ENCODE measurements around the gene THAP7.
"Not testable (repeated sequence)": the region's sequence is repeated elsewhere in the genome, so short reads cannot be mapped to it uniquely, and the experiment has no call there.

THAP7 gene

DNA sequence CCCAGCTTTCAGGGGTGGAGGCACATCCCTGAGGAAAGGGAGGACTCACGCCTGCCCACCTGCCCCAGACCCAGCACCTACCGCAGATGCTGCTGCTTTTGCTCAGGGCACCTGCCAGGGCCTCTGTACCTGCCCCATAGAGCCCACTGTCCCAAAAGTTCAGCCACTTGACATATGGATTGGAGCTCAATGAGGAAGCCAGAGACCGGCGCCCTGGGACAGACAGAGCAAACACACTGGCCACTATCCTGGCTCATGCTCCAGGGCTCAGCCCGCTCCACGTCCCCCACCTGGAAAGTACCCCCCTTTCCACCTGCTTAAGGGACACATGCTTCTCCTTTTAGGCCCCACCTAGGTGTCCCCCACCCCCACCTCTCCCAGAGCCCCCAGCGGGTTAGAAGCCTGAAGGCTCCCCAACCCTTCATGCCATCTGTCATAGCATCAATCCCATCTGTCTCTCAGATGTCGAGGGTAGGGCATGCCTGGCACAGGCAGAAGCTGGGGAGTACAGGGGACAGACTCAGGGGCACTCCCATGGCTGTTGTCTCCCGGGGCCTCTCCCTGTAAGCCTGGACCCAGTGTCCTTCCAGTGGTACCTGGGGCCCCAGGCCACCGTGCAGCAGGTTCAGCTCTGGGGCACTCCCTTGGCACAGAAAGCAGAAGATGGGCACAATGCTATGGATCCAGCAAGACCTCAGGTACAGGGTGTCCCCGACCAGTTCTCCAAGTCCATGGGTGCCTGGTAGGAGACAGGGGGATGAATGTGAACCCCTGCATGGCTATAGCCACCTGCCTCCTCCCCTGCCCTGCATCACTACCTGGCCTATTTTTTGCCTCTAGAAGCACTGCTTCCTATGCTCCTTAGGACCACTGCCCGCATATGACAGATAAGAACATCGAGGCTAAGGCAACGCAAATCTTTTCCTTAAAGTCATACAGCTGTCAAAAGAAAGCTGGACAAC is 10.8 kb upstream of the THAP7 start:
- DNase-seq (ENCODE audit: low spot score) = no peak

DNA sequence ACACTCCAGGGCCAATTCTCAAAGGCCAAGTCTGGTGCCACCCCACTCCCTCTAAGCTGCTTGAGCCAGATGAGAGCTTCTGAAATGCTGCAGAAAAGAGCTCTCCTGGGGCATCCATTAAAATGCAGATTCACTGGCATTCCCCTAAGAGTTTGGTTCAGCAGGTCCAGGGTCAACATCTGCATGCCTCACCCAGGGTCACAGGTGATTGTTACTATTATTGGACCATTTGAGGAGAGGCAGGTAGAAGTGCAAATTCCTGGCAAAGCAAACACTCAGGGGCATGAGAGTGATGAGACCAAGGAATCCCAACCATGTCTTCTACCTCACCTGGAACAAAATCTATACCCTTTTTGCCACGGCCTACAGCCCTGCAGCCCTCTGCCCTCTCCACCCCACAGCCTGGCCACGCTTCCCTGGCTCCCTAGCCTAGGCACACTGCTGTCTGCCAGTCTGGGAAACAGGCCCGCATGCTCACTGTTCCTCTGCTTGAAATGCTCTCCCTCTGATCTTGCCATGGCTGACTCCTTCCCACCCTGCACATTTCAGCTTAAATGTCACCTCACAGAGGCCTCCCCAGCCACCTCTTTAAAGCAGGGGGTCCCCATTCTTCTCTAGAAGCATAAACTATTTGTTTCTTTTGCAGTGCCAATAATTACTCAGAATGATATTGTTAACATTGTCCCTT is 8.7 kb upstream of the THAP7 start:
- DNase-seq (ENCODE audit: low spot score) = no peak

GRCh38 chr22:21009638-21010425 is 7.9 kb upstream of the THAP7 start:
- no peak for DNase-seq (ENCODE audit: low spot score)

DNA sequence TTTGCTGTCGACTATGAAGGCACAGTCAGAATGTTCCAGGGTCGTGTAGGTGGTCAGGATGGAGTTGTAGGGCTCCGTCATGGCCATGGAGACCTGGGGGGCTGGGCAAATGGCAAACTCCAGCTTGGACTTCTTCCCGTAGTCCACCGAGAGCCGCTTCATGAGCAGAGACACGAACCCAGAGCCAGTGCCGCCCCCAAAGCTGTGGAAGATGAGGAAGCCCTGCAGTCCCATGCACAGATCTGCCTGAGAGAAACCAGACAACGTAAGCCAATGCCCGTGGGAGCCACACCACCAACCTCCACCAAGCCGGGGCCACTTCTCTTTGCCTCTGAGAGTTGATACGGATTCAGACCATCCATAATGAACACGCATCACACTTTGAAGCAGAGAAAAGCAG is 7.3 kb upstream of the THAP7 start:
- DNase-seq (ENCODE audit: low spot score) = not testable (repeated sequence)

DNA sequence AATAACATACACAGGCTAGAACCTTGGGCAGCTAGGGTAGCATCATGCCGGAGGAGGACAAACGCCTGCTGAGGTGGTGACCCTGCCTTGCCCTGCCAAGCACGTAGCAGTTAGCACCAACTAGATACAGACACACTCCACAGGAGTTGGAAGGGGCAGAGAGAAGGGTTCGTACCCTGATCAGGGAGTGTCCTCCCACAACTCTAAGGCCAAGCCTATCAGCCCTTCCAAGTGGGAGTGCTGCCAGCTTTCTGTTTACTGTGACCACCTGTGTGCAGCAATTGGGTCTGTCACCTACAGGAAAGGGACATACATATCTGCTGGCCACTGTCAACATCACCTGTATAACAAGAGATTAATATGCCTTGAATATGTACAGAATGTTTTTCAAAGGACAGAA is 1.9 kb upstream of the THAP7 start:
- no peak for DNase-seq (ENCODE audit: low spot score)

DNA sequence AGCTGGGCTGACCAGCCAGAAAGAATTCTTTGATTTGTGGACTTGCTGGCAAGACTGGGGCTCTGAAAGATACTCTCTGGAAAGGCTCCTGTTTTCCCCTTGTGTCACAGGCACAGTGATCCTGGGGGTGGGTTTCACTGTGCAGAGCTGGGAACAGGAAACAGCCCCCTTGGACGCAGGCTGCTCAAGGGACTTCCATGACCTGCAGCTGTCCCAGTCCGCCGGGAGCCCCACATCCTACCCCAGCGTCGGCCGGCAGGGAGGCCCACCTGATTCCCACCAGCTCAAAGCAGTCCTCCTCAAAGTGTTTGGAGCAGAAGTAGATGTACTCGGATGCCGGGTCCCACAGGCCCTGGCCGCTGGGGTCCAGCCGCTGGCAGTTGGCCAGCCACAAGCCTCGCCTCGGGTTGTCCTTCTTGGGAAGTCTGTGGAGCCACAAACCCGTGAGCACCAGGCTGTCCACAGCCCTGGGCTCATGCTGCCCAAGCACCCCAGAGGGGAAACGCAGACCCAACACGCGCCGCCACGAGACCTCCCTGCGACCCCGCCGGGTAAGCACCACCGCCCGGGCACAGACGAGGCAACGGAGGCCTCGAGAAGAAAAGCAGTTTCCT is 824 bp downstream of the THAP7 start:
- DNase-seq (ENCODE audit: low spot score) = no peak

- DNase-seq (ENCODE audit: low spot score) = no peak
Observed at GRCh38 chr22:21000207-21000986, 1.5 kb downstream of the THAP7 start.

DNA sequence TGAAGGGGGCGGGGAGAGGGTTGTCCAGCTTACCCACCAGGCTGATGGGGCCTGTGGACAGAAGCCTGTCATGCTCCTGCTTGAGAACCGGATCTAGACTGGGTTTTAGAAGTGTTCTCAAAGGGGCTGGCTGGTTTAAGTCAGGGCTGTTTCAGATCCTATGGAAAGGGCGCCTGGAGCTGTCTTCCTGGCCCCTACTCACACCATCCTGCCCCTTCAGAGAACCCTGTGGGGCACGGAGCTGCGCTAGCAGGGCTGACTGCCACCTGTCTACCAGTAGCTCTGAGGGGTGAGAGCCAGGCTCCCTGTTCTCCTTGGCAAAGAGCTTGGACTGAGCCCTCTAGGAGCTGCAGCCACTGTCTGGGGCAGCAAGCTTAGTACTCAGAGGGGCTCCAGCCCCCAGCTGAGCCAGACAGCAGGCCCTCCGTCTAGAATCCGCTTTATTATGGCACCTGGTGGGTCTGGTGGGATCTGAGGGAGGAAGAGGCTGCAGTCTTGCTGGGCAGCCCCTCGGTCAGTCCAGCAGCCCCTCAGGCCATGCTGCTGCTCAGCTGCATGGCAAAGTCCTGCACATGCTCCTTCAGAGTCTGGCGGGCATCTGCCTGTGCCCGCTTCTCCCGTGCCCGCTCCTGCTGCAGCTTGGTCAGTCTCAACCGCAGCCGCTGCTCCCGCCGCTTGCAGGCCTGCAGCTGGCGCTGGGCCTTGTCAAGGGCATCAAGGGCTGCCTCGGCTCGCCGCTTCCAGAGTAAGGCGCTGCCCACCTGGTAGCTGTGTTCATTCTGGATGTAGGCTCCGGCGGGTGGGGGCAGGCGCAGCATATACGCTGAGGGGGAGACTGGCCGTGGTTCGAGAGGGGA is 2.3 kb downstream of the THAP7 start:
- DNase-seq (ENCODE audit: low spot score) = no peak

DNA sequence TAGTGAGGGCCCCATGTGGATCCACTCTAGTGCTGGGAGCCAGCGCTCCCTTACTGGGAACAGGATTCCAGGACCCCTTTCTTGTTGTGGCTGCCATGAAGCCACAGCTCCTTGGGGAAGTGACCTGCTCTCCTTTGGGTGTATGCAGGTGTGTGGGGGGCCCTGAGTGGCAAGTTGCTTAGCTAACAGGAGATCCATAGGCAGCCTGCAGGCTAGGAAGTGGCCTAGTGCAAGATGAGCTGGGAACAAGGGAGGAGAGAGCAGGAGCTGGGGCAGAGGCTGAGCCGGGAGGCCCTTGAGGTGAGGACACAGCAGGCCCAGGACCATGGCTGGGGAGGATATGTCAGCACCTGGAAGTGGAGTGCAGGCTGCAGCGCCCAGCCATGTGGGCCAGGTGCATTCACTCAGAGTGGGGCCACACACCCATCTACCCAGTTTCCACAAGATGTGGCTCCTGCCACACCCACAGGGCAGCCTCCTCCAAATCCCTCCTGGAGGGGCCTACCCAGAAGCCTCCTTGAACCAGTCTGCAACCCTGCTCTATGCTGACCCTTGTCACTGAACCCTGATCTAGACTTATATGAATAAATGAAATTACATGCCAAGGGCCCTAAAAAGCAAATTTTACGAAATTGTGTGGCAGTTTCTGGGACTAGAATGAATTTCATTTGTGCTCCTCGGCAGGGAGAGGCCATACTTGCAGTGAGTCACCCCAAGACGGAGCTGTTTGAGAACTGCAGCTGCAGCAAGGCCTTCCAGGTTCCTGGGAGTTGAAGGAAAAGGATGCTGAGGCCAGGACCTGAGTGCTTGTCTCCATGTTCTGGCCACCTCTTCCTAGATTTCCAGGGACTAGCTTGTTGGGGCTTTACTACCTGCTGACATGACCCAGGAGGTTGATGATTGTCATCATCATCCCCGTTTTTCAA is 3.2 kb downstream of the THAP7 start:
- no peak for DNase-seq (ENCODE audit: low spot score)

DNA sequence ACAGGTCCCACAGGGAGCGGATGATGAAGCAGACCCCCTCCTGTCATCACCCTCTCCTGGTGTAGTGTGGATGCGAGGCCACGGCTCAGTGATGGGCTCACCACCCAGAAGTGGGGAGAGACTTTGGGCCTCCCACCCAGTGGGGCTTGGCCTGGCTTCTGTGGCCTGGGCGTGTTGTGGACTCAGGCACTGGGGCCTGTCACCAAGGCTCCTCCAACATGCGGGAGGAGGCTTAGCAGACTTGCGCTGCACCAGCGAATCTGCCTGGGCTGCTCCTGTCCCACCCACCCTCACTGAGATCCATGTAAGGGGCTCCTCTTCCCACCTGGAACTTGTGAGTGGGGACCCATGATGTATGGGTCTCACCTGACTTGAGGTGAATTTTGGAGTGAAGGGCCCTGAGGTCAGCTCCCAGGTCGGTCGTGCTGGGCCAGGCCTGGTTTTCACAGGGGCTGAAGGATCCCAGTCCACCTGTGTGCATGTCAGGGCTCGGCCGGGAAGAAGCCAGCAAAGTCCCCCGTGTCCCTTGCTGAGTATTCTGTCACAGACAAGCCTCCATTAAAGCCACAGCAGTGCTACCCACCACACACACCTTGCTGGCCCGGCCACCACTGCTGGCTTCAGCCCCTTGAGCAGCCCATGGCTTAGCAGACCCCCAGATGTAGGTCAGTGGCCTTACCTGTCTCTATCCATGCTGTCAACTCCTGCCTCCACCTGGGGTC is 4.2 kb downstream of the THAP7 start:
- DNase-seq (ENCODE audit: low spot score) = no peak

- no peak for DNase-seq (ENCODE audit: low spot score)
Observed at GRCh38 chr22:20996598-20997535, 5.1 kb downstream of the THAP7 start.

GRCh38 chr22:20996031-20996410 is 5.9 kb downstream of the THAP7 start:
- DNase-seq (ENCODE audit: low spot score) = no peak

- DNase-seq (ENCODE audit: low spot score) = no peak
Observed at GRCh38 chr22:20995329-20996030, 6.4 kb downstream of the THAP7 start.

- DNase-seq (ENCODE audit: low spot score) = no peak
Observed at GRCh38 chr22:20994902-20995241, 7.0 kb downstream of the THAP7 start.

GRCh38 chr22:20994128-20994901 is 7.6 kb downstream of the THAP7 start:
- DNase-seq (ENCODE audit: low spot score) = no peak

All from Ammon's horn (tissue), 1 donor.